Neuronal stem cell (in vitro differentiated cells): ENCODE results near the gene COL8A2.

Experiments used
- DNase-seq: peaks from one replicate; pipeline ENCODE4 v3.0.0-alpha.2; 2013; ENCODE audit warnings: low spot score
- H2AFZ ChIP-seq: one replicate; pipeline ENCODE4 v1.6.1; 2013; ENCODE audit warnings: mild to moderate bottlenecking, low read length, inconsistent platforms
- H2AK5ac ChIP-seq: 2 replicates; pipeline ENCODE4 v1.6.1; 2013; ENCODE audit warnings: low read depth, mild to moderate bottlenecking, inconsistent platforms, low read length, moderate library complexity, mixed read lengths
- H2BK120ac ChIP-seq: 2 replicates; pipeline ENCODE4 v1.6.1; 2013; ENCODE audit warnings: low read depth, mild to moderate bottlenecking, inconsistent platforms, low read length, moderate library complexity, mixed read lengths
- H2BK12ac ChIP-seq: one replicate; pipeline ENCODE4 v1.6.1; 2013; ENCODE audit warnings: low read length, inconsistent platforms
- H2BK15ac ChIP-seq: 2 replicates; pipeline ENCODE4 v1.6.1; 2013; ENCODE audit warnings: mild to moderate bottlenecking, low read length, inconsistent platforms, mixed read lengths
- H2BK5ac ChIP-seq: one replicate; pipeline ENCODE4 v1.6.1; 2013; ENCODE audit warnings: inconsistent platforms, mild to moderate bottlenecking, low read length, moderate library complexity
- H3K14ac ChIP-seq: one replicate; pipeline ENCODE4 v1.6.1; 2013; ENCODE audit warnings: low read length, inconsistent platforms
- H3K18ac ChIP-seq: 2 replicates; pipeline ENCODE4 v1.6.1; 2013; ENCODE audit warnings: low read length, inconsistent platforms
- H3K23ac ChIP-seq: 2 replicates; pipeline ENCODE4 v1.6.1; 2013; ENCODE audit warnings: low read depth, mild to moderate bottlenecking, mixed read lengths, low read length, inconsistent platforms; ENCODE audit not compliant: poor library complexity
- H3K27ac ChIP-seq: replicated peaks from 3 replicates; pipeline ENCODE4 v1.5.1; 2013; ENCODE audit warnings: low read length, inconsistent platforms
- H3K27me3 ChIP-seq, 3 experiments: 2 replicates each; pipeline ENCODE4 v1.6.1; 2013; ENCODE audit warnings: low read length in 3 of 3, mild to moderate bottlenecking in 2 of 3, inconsistent platforms in 1 of 3, low read depth in 1 of 3, mixed read lengths in 1 of 3, moderate library complexity in 1 of 3; ENCODE audit not compliant: control insufficient read depth in 3 of 3, insufficient read depth in 3 of 3
- H3K36me3 ChIP-seq, 2 donors: replicated peaks in 1 of 2; 2 replicates each; pipeline ENCODE4 v1.6.1; 2013; ENCODE audit warnings: low read length in 2 of 2; ENCODE audit not compliant: control insufficient read depth in 2 of 2, insufficient read depth in 2 of 2
- H3K4ac ChIP-seq: 2 replicates; pipeline ENCODE4 v1.6.1; 2013; ENCODE audit warnings: inconsistent platforms, mild to moderate bottlenecking, low read length, moderate library complexity
- H3K4me1 ChIP-seq, 2 donors: 1 replicate in 1 of 2; 2 replicates in 1 of 2; pipeline ENCODE4 v1.6.1; 2013; ENCODE audit warnings: low read length in 2 of 2, low read depth in 1 of 2; ENCODE audit not compliant: control insufficient read depth in 2 of 2, insufficient read depth in 1 of 2
- H3K4me2 ChIP-seq: one replicate; pipeline ENCODE4 v1.6.1; 2013; ENCODE audit warnings: mild to moderate bottlenecking, low read length, inconsistent platforms; ENCODE audit not compliant: insufficient read depth, poor library complexity, severe bottlenecking
- H3K4me3 ChIP-seq, 2 donors: 2 replicates each; pipeline ENCODE4 v1.5.1; 2013; ENCODE audit warnings: low read length in 2 of 2, mild to moderate bottlenecking in 2 of 2, inconsistent platforms in 1 of 2, moderate library complexity in 1 of 2
- H3K79me1 ChIP-seq: one replicate; pipeline ENCODE4 v1.6.1; 2013; ENCODE audit warnings: low read depth, mild to moderate bottlenecking, inconsistent platforms, low read length, moderate library complexity
- H3K9ac ChIP-seq: one replicate; pipeline ENCODE4 v1.6.1; 2013; ENCODE audit warnings: mild to moderate bottlenecking, low read depth, low read length, inconsistent platforms; ENCODE audit not compliant: poor library complexity
- H3K9me3 ChIP-seq, 2 donors: replicated peaks in 1 of 2; 2 replicates each; pipeline versions ENCODE3 to v1.6.1; 2013; ENCODE audit warnings: low read length in 2 of 2, mild to moderate bottlenecking in 2 of 2, inconsistent platforms in 1 of 2, low read depth in 1 of 2, mixed read lengths in 1 of 2, moderate library complexity in 1 of 2; ENCODE audit not compliant: control insufficient read depth in 2 of 2, insufficient read depth in 1 of 2
- H4K8ac ChIP-seq: one replicate; pipeline ENCODE4 v1.6.1; 2013; ENCODE audit warnings: low read depth, mild to moderate bottlenecking, inconsistent platforms, low read length, moderate library complexity
- H4K91ac ChIP-seq: one replicate; pipeline ENCODE4 v1.6.1; 2013; ENCODE audit warnings: low read length, low read depth, mild to moderate bottlenecking, inconsistent platforms; ENCODE audit not compliant: poor library complexity

The COL8A2 gene

DNA sequence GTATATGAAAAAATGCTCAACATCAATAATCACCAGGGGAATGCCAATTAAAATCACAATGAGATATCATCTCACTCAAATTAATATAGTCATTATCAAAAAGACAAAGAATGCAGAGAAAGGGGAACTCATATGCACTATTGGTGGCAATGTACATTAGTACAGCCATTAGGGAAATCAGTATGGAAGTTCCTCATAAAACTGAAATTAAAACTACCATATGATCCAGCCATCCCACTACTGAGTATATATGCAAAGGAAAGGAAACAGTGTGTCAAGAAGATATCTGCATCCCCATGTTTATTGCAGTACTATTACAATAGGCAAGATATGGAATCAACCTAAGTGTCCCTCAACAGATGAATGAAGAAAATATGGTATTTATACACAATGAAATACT, 73.2 kb downstream of the COL8A2 start:
- H3K23ac ChIP-seq: no peak overlapping the region
- peaks cover 6 to 79% of the 10 kb centered on the region in 2 donors for H3K36me3 ChIP-seq
- no peak overlapping the region for H2BK15ac ChIP-seq
- H3K18ac ChIP-seq: no peak overlapping the region
- H2AFZ ChIP-seq: no peak overlapping the region
- H3K14ac ChIP-seq: no peak overlapping the region
- H3K4me1 ChIP-seq: no peaks in the 10 kb centered on the region
- H3K9me3 ChIP-seq: peaks cover 0 to 3% of the 10 kb centered on the region in 2 donors
- no peak overlapping the region for H4K91ac ChIP-seq
- DNase-seq: no peak
- H4K8ac ChIP-seq: no peak overlapping the region
- no peaks in the 10 kb centered on the region for H3K27me3 ChIP-seq
- H2BK5ac ChIP-seq: no peak overlapping the region
- no peak overlapping the region for H2BK120ac ChIP-seq
- no peak overlapping the region for H2AK5ac ChIP-seq
- no peak overlapping the region for H3K27ac ChIP-seq
- no peak overlapping the region for H3K9ac ChIP-seq
- H3K79me1 ChIP-seq: no peaks in the 10 kb centered on the region
- H3K4me2 ChIP-seq: no peak overlapping the region
- H3K4ac ChIP-seq: no peak overlapping the region
- no peak overlapping the region for H3K4me3 ChIP-seq
- no peak overlapping the region for H2BK12ac ChIP-seq
